DLD1 (cell line): Measurements from ENCODE around the gene FOCAD.

Experiments
- in situ Hi-C: cut with HindIII; loops from 2 replicates; pipeline ENCODE4 v1.10.0; 2017; ENCODE audit warnings: low sequenced_read_pairs

The FOCAD gene

DNA sequence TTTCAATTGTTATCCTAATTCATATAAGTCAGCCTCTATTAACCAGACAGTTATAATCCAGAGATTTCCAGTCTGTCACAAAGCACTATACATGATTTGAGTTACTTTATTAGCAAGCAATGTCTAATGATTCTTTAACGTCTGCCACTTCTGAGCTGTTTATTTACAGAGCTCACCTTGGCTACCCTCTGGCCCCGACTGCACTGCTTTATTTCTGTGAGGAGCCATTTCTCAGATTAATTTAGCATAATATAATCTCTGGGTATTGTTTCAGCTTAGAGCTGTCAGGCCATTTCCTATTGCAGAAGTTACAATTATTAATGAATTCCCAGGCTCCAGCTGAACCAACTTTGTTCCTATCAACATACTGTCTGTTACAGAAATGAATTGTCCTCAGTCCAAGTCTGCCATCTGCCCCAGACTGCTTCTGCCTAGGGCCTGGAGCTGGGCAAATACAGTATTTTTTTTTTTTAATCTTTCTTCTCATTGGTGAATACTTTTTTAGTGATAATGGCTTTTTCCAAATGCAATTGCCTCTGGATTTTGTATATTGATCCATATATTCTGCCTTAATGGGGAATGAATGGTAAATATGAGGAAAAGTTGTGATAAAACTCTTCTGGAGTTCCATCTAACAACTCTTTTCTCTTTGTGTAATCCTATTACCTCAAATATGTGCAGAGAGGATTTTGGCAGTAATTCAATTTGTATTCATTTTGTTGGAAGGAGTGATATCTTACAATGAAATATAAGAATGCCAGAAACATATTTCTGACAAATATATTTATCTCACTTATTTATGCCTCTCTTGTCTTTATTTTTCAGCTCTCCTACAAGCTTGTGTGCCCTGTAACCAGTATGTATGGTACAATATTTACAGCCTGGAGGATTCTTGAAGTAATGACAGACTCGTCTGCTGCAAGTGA lies 104.7 kb downstream of the FOCAD start:
- in situ Hi-C loops = no loop called here

GRCh38 chr9:20790721-20791120 lies 106.7 kb downstream of the FOCAD start:
- in situ Hi-C loops = no loop called here

GRCh38 chr9:20791682-20792081 lies 107.6 kb downstream of the FOCAD start:
- in situ Hi-C loops = no loop called here

- in situ Hi-C loops = no loop called here
Observed at GRCh38 chr9:20804489-20805250, 120.6 kb downstream of the FOCAD start.

DNA sequence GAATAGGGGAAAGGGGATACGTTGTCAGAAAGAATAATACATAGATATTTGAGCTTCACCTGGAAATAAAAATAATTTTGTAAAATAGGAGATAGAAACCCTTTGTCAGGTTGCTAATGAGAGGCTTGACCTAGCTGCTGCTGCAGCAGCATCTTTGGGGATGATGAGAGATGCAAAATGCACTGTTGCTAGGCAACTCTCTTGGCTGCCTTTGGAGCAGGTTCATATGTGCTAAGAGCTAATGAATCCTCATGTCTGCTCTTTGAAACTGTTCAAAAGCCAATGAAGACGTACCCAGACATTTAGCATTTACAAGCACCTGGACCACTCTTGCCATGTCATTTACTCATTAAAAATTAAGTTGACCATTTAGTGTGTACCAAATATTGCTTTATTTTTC lies 121.7 kb downstream of the FOCAD start:
- in situ Hi-C loops = no loop called here

DNA sequence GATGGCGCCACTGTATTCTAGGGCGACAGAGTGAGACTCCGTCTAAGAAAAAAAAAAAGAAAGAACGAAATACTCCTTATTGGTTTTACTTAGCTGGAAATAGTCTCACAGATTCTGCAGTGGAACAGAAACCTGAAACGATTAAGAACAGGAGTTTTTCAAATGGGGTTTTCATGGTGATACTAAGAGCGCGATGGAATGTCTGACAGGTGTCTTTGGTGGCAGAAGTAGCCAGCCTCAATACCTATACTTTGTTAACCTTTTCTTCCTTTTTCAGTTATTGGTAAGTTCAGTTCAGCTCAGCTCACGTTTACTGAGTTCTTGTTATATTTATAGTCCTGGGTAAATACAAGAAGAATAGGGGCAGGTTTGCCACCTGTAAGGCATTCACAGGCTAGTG lies 123.9 kb downstream of the FOCAD start:
- in situ Hi-C loops = no loop called here

DNA sequence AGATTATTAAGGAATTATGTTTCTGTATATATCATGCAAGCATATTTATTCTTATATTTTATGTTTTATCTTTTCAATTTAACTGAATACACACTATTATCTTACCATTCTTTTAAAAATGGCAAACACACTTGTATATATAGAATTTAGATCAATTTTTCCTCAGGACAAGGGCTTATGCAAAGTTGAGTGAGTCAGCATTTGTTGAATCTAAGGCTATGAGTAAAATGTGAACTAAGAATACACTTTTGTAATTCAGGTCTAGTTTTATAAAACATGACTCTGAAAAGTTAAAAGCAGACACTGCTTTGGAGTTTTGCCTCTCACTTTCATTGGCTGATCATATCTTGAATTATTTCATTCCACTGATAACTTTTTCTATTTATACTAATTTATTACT lies 127.8 kb downstream of the FOCAD start:
- in situ Hi-C loops = no loop called here

DNA sequence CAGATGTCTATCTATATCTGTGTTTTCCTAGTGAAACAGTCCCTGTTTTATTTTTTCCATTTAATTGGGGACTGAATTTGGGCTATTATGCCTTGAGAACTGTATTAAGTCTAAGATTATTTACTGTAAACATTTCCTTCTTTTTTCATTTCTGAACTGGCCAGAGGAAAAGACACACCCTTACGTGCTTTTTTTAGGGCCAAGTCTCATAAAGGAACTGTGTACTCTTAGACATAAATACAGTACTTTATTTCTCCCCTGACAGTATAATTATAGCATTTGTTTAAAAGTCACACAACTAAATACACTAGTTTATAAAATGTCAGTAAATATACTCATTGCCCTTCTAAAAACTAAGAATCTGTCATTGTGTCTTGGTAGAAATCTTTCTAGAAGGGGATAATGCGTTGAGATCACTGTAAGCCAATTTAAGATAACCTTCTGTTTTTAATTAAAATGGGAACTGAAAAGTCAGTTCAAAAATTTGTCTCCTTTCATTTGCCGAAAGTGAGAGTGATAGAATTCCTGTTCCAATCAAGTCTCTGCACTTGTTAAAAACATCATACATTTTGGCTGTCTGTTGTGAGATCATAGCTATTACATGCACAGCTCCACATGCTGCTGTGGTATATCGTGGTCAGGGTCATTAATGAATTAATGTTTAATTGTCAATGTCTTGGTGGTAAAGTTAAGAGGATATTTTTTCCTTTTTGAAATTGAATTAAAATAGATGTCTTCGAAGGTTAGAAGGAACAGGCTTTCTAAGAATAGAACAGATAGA lies 132.1 kb downstream of the FOCAD start:
- in situ Hi-C loops = no loop called here

DNA sequence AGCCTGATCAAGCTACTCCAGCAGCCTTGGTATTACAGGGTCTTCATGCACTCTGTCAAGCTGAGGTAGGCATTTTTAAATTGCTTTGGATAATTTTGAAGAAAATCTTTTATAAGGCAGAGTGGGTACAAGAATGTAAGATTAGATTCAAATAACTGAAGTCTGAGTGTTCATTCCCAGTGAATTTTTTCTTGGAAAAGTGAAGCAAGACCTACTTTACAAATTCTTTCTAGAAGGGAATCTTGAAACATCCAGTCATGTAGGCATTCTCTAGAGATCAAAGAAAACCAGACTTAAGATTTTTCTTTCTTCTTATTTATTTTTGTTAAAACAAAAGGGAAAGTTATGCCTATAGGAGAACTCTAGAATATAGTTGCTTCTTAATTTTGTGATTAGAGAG lies 139.0 kb downstream of the FOCAD start:
- in situ Hi-C loops = no loop called here

- in situ Hi-C loops = no loop called here
Observed at GRCh38 chr9:20831028-20831427, 147.0 kb downstream of the FOCAD start.

DNA sequence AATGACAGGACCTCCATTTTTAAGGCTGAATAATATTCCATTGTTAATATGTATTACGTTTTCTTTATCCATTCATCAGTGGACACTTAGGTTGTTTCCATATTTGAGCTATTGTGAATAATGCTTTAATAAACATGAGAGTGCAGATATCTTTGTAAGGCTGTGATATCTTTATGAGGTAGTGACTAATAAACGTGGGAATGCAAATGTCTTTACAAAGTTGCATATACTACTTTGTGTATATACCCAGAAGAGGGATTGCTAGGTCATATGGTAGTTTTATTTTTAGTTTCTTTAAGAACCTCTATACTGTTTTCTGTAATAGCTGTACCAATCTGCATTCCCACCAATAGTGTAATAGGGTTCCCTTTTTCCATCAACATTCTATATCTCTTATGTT lies 148.7 kb downstream of the FOCAD start:
- in situ Hi-C loops = no loop called here

GRCh38 chr9:20835377-20836286 lies 151.6 kb downstream of the FOCAD start:
- in situ Hi-C loops = no loop called here

DNA sequence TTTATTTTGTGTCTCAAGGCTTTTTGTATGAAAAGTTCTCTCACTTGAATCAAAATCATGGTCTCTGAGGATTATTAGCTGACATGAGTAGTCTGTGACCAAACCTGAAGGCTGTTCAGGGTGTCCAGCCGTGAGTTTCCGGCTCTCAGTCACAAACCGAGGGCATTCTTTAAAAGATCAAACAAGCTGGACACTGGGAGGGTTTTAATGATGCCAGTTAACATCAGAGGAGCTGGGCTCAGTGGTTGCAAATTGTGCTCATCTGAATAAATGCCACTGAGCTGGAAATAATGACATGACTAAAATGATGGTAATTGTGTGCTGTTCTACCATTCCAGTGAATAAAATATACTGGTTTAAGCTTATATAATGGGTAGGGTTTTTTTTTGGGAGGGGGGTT lies 153.1 kb downstream of the FOCAD start:
- in situ Hi-C loops = no loop called here

DNA sequence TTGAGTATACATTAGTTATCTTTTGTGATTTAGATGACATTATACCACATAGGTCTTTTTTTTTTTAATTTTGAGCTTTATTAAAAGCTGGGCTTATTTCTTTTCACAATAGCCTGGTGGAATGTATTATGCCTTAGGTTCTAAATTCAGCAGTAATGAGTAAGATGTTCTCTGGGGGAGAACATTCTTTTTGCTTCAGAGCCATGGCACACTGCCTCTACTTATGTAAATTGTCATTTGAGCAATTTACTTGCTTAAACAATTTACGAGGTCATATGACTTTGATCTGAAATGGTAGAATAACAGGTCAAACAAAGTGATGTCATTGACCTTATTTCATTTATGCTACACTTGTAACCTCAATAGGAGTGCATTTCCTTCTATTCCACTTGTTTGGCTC lies 154.2 kb downstream of the FOCAD start:
- in situ Hi-C loops = no loop called here

DNA sequence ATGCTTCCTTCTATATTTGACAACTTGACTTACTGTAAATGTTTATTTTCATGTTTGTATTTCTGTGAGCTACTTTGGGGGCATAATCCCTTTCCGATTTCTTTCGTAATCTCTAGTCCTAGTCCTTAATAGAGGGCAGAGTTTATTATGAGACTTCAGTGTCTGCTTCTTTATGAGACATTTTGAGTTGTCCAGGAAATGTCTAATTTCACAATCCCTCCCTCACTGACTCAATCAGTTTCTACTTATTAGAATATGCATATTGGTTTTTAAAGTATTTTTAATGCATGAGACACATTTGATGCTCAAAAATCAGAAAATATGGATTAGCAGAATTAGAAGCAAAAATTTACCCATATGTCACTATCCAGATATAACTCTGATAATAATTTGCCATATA lies 160.9 kb downstream of the FOCAD start:
- in situ Hi-C loops = no loop called here

- in situ Hi-C loops = no loop called here
Observed at GRCh38 chr9:20848490-20848889, 164.4 kb downstream of the FOCAD start.

DNA sequence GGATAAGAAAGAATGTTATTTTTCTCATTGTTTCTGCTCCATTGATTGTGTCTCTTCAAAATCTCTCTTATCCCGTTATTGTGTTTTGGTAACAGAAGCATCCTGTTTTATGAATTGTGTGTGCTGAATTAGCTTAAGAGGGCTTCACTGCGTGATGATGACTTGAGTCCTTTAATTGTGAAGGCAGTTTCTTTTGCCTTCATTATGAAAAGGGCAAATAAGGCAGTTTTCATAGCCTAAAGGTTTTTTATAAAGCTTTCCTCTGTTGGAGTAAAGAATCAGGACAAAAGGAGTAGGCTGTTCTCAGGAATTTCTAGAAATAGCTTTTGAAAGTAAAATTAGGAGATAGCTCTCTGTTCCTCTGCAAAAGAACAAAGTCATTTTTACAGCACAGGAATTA lies 169.8 kb downstream of the FOCAD start:
- in situ Hi-C loops = no loop called here

- in situ Hi-C loops = no loop called here
Observed at GRCh38 chr9:20854444-20854843, 170.4 kb downstream of the FOCAD start.

DNA sequence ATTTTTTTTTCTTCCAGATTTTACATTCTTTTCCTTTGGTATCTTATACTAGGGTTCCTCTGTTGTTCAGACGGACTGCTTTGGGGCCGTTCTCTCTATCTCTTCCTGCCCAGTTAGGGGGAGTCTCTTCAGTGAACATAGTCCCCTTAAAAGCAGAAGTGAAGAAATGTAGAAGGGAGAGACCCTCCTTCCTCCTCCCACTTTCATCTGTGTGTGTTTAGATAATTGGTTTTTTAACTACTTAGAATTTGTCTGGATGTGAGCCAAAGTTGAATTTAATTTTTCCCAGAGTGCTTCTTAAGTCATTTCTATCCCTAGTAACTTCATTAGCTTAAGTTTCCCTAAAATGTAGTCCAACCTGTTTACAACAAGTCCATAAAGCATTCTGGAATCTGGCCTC lies 179.9 kb downstream of the FOCAD start:
- in situ Hi-C loops = no loop called here

GRCh38 chr9:20865347-20865746 lies 181.3 kb downstream of the FOCAD start:
- in situ Hi-C loops = no loop called here
